ENCODE data around the gene RIMS3.

RIMS3 gene

GRCh38 chr1:40663324-40664166 lies 1.9 kb downstream of the RIMS3 start:
- DNase-seq (ENCODE audit: low read depth) = no peak
- H3K4me3 ChIP-seq (ENCODE audit: low read length) = no peak overlapping the region
- no peak for TF ChIP-seq CTCF (conservative IDR thresholded peaks at IDR 0.05; ENCODE audit: low read depth, low read length)

- TF ChIP-seq CTCF (conservative IDR thresholded peaks at IDR 0.05; ENCODE audit: low read depth, low read length) = no peak
- H3K4me3 ChIP-seq (ENCODE audit: low read length) = no peak overlapping the region
- DNase-seq (ENCODE audit: low read depth) = no peak
Observed at GRCh38 chr1:40662864-40663263, 2.6 kb downstream of the RIMS3 start.

DNA sequence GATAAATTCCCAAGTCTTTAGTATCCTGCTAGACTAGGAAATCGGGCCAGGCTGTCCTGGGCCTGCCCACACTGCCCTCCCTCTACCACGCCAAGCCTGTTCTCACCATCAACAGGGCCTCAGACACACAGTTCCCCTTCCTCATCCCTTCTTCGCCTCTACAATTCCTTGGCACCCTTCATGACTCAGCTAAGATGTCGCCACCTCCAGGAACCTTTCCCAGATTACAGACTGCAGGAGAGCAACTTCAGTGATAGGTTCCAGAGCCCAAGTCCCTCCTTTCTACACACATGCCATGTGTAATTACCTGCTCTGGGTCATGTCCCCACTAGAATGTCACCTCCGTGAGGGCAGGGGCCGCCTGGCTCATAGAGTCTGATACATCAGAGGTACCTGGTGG lies 3.3 kb downstream of the RIMS3 start:
- no peak for TF ChIP-seq CTCF (conservative IDR thresholded peaks at IDR 0.05; ENCODE audit: low read depth, low read length)
- DNase-seq (ENCODE audit: low read depth) = no peak
- no peak overlapping the region for H3K4me3 ChIP-seq (ENCODE audit: low read length)

GRCh38 chr1:40661678-40662077 lies 3.8 kb downstream of the RIMS3 start:
- H3K4me3 ChIP-seq (ENCODE audit: low read length) = no peak overlapping the region
- DNase-seq (ENCODE audit: low read depth) = no peak
- TF ChIP-seq CTCF (conservative IDR thresholded peaks at IDR 0.05; ENCODE audit: low read depth, low read length) = no peak

- TF ChIP-seq CTCF (conservative IDR thresholded peaks at IDR 0.05; ENCODE audit: low read depth, low read length) = no peak
- no peak overlapping the region for H3K4me3 ChIP-seq (ENCODE audit: low read length)
- DNase-seq (ENCODE audit: low read depth) = no peak
Observed at GRCh38 chr1:40659649-40659947, 5.9 kb downstream of the RIMS3 start.

GRCh38 chr1:40658751-40659648 lies 6.5 kb downstream of the RIMS3 start:
- H3K4me3 ChIP-seq (ENCODE audit: low read length) = no peak overlapping the region
- no peak for TF ChIP-seq CTCF (conservative IDR thresholded peaks at IDR 0.05; ENCODE audit: low read depth, low read length)
- DNase-seq (ENCODE audit: low read depth) = no peak
